Testis (tissue), 3 donors: ENCODE data around the gene IQCC. TPM values are rescaled to one million over a fixed set of nuclear protein-coding genes. Genes with fewer than 3 reads are reported as not detected.
A peak's percentile ranks its signal among the peaks of the same experiment; 100 is the strongest.

Experiments
- DNase-seq: peaks from one replicate; pipeline ENCODE4 v3.0.0-alpha.2; 2019
- H3K27ac ChIP-seq, 2 donors: fragments of 200-600 bp; sonication (generic); one replicate each; pipeline ENCODE4 v1.5.1; 2019
- H3K27me3 ChIP-seq: fragments of 200-600 bp; sonication (generic); one replicate; pipeline ENCODE4 v1.5.1; 2019
- H3K36me3 ChIP-seq: fragments of 200-600 bp; sonication (generic); one replicate; pipeline ENCODE4 v1.5.1; 2017; ENCODE audit warnings: low read depth; ENCODE audit errors: missing control alignments
- H3K4me1 ChIP-seq: fragments of 200-600 bp; sonication (generic); one replicate; pipeline ENCODE4 v1.5.1; 2019
- H3K4me3 ChIP-seq, 2 donors: fragments of 200-600 bp; sonication (generic); one replicate each; pipeline ENCODE4 v1.5.1; 2017 to 2019
- H3K9me3 ChIP-seq: fragments of 200-600 bp; sonication (generic); one replicate; pipeline ENCODE4 v1.5.1; 2017
- POLR2A ChIP-seq: fragments of 450-650 bp; IDR thresholded peaks from one replicate; pipeline ENCODE4 v1.6.1; 2017; ENCODE audit warnings: antibody characterized with exemption, mild to moderate bottlenecking, moderate library complexity
- WGBS, 2 donors: methylation state at CpG; one replicate each; pipeline ENCODE4 v1.1.5; 2018; 5-methylcytosine and 5-hydroxymethylcytosine counted together
- intact Hi-C: fragments of 100-400 bp; cut with DNase I; formaldehyde crosslinking; loops from one replicate; pipeline ENCODE4 v1.15.1; 2023; ENCODE audit warnings: low total_unique reads
- polyA plus RNA-seq: library from polyadenylated mRNA; stranded (reverse); fragments of 350-450 nt; fragmentation: Illumina TruSeq; extraction: RNeasy Lipid Tissue Mini Kit (QIAGEN cat#74804); gene quantifications from one replicate; pipeline ENCODE4 v1.2.3, GENCODE V29; 2014; ENCODE audit warnings: low read depth, low replicate concordance; ENCODE audit not compliant: insufficient read depth
- total RNA-seq, 2 donors: library from RNA; depleted of rRNA; stranded (reverse); fragments of >200 nt; gene quantifications; one replicate each; pipeline ENCODE4 v1.2.3, GENCODE V29; 2016
- TF ChIP-seq, protein P1 (sequence below), 3 experiments: fragments of 450-650 bp in 2 of 3; fragments of 200-600 bp in 1 of 3; sonication (generic) in 1 of 3; IDR thresholded peaks; one replicate each; pipeline ENCODE4 v1.5.1; 2016 to 2019; ENCODE audit warnings: antibody characterized with exemption in 3 of 3, mild to moderate bottlenecking in 2 of 3, moderate library complexity in 1 of 3

IQCC gene
- total and polyA plus RNA-seq, 3 donors from 2014 or later: 11.9 to 21.6 (median 16.3) TPM

DNA sequence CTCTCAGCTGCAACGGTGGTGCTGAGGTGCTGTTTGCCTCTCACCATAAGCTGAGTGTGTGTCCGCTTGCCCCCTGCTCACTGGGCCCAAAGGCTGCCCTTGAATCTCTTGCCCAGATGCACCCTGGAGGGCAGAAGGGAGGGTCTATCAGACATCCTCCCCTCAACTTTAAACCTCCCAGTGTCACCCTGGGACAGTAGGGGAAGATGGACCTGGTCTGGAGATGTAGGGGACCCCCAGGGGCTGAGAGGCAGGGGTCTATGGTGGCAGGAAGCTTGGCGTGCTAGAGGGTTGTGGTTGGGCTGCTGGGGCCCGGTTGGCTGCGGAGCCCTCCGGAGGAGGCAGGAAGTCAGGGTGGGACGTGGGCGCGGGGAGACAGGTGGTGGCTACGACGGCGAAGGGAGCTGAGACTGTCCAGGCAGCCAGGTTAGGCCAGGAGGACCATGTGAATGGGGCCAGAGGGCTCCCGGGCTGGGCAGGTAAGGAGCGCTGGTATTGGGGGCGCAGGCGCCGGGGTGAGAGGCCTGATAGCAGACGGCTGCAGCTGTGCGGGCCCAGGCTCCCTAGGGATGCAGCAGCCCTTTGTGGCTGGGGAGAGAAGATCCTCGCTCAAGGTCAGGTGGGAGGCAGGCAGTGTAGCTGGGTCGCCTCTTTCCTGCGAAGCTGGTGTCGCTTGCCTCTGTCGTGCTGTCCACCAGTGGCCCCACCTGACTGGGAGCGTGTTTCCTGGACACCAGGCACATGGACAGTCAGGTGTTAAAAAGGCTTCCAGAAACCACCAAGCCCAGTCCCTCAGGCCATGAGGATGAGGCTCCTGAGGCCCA lies 45.6 kb downstream of the IQCC start, which contains the start of gene LCK:
TSS of gene LCK (plus strand) at position 373 of the 824 bp plus-strand sequence. CDS start 23,065 bp downstream, outside the sequence.
- TF ChIP-seq, protein P1, sequence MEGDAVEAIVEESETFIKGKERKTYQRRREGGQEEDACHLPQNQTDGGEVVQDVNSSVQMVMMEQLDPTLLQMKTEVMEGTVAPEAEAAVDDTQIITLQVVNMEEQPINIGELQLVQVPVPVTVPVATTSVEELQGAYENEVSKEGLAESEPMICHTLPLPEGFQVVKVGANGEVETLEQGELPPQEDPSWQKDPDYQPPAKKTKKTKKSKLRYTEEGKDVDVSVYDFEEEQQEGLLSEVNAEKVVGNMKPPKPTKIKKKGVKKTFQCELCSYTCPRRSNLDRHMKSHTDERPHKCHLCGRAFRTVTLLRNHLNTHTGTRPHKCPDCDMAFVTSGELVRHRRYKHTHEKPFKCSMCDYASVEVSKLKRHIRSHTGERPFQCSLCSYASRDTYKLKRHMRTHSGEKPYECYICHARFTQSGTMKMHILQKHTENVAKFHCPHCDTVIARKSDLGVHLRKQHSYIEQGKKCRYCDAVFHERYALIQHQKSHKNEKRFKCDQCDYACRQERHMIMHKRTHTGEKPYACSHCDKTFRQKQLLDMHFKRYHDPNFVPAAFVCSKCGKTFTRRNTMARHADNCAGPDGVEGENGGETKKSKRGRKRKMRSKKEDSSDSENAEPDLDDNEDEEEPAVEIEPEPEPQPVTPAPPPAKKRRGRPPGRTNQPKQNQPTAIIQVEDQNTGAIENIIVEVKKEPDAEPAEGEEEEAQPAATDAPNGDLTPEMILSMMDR (IDR thresholded peaks at IDR 0.05): no peak
- no peak for TF ChIP-seq POLR2A
- no peaks in the 10 kb centered on the region for H3K36me3 ChIP-seq
- DNase-seq: no peak
- no peak within 1 kb of the TSS for H3K4me3 ChIP-seq
- intact Hi-C loops: no loop called here
- no peaks in the 10 kb centered on the region for H3K27me3 ChIP-seq
- peaks cover 40% of the 10 kb centered on the region for H3K4me1 ChIP-seq
- H3K27ac ChIP-seq: peak within 1 kb of the TSS in 1 of 2 donors; percentile 26
- no peaks in the 10 kb centered on the region for H3K9me3 ChIP-seq
- WGBS, 2 donors: 81 to 84% methylated on average over 17 to 25 of the region's 25 CpGs

DNA sequence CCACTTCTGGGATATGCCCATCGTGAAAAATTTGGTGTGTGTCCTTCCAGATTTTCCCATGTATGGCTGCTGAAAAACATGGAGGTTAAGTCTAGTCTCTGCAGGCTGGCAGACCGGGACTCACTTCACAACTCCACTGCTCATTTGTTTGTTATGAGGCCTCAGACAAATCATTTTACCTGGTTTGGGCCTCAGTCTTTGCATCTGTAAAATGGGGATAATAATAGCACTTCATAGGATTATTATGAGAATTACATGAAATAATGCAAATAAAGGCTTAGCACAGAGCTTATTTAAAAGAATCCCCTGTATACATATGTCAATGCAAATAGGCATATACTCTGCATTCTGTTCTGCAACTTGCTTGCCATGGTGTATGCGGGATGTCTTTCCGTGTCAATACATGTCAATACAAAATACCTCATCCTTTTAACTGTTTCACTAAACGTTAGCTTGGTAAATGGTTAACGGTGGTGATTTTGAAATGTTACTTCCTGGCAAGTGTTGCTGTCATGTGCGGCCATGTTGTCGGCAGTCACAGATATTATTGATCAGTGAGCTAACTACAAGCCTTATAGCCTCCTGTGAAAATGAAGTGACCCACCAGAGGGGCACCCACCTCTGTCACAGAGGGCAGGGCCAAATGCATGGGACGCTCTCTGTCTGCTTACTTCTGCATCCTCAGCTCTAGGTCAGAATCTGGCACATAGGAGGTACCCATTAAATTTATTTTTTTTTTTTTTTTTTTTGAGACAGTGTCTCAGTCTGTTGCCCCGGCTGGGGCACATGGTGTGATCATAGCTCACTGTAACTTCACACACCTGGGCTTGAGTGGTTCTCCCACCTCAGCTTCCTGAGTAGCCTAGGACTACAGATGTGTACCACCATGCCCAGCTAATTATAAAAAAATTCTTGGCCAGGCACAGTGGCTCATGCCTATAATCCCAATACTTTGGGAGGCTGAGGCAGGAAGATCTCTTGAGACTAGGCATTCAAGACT lies 49.9 kb downstream of the IQCC start:
- H3K9me3 ChIP-seq: no peaks in the 10 kb centered on the region
- TF ChIP-seq POLR2A: no peak
- TF ChIP-seq, protein P1 (IDR thresholded peaks at IDR 0.05): no peak
- H3K4me1 ChIP-seq: peaks cover 23% of the 10 kb centered on the region
- H3K27ac ChIP-seq: no peak overlapping the region
- no peaks in the 10 kb centered on the region for H3K27me3 ChIP-seq
- H3K36me3 ChIP-seq: no peaks in the 10 kb centered on the region
- 88 to 91% methylated on average over 10 of the region's 10 CpGs for WGBS, 2 donors
- intact Hi-C loops: no loop called here
- no peak overlapping the region for H3K4me3 ChIP-seq
- no peak for DNase-seq

DNA sequence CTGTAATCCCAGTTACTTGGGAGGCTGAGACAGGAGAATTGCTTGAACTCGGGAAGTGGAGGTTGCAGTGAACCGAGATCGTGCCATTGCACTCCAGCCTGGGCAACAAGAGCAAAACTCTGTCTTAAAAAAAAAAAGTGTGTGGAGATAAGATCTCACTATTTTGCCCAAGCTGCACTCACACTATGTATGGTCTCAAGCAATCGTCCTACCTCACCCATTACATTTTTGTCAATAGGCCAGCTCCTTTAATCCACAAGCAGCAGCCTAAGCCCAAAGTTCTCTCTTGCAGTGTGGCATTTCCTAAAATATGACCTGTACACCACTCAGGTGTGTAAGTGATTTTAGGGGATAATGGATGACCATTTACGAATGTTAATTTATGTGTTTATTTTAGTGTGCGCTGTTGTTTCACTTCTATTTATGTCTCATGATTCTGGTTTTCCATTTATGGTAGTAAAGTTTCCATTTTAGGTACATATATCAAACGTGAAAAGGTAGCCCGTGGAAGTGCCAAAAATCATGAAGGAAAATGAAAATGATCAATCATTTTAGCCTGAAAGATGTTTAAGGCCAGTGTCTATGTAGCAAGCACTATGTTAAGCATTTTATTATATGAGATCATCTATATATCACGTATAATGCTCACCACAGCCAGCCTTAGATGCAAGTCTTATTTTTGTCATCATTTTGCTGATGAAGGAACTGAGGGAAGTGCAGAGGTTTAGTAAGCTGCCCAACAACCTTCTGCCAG lies 51.2 kb downstream of the IQCC start:
- Histone ChIP-seq H3K9me3 (no peaks in the 10 kb centered on the region), H3K4me3 (no peak overlapping the region), H3K27me3 (no peaks in the 10 kb centered on the region), H3K27ac (no peak overlapping the region), H3K36me3 (no peaks in the 10 kb centered on the region), H3K4me1 (peaks cover 10% of the 10 kb centered on the region)
- 87 to 90% methylated on average over 9 of the region's 9 CpGs for WGBS, 2 donors
- TF ChIP-seq, protein P1 (IDR thresholded peaks at IDR 0.05): no peak
- no peak for TF ChIP-seq POLR2A
- DNase-seq: no peak
- intact Hi-C loops: no loop called here

DNA sequence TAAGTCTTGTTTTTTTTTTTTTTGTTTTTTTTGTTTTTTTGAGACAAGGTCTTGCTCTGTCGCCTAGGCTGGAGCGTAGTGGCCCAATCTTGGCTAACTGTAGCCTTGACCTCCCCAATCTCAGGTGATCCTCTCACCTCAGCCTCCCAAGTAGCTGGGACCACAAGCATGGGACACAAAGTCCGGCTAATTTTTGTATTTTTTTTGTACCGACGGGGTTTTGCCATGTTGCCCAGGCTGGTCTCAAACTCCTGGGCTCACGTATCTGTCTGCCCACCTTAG lies 51.7 kb downstream of the IQCC start:
- H3K4me3 ChIP-seq: no peak overlapping the region
- no peak for TF ChIP-seq POLR2A
- TF ChIP-seq, protein P1 (IDR thresholded peaks at IDR 0.05): no peak
- H3K9me3 ChIP-seq: no peaks in the 10 kb centered on the region
- peaks cover 7% of the 10 kb centered on the region for H3K4me1 ChIP-seq
- H3K27me3 ChIP-seq: no peaks in the 10 kb centered on the region
- intact Hi-C loops: no loop called here
- H3K36me3 ChIP-seq: no peaks in the 10 kb centered on the region
- WGBS, 2 donors: 88 to 91% methylated on average over 6 of the region's 6 CpGs
- H3K27ac ChIP-seq: no peak overlapping the region
- DNase-seq: no peak

Other genes starting within 250 kb of the IQCC start
- 10 to 100 TPM; 90.4 to 95.0 TPM for gene KHDRBS1, start 191.8 kb upstream of the IQCC start, total RNA-seq
- 133 TPM for gene KHDRBS1, start 191.8 kb upstream of the IQCC start, polyA plus RNA-seq
- 10 to 100 TPM; 15.7 to 16.9 TPM for gene TMEM39B, start 132.7 kb upstream of the IQCC start, total RNA-seq
- 24.0 TPM for gene TMEM39B, start 132.7 kb upstream of the IQCC start, polyA plus RNA-seq
- 10 to 100 TPM; 56.5 to 64.6 TPM for gene KPNA6, start 97.6 kb upstream of the IQCC start, total RNA-seq
- gene KPNA6, start 97.6 kb upstream of the IQCC start, polyA plus RNA-seq: 107 TPM
- 10 to 100 TPM; 67.6 to 69.2 TPM for gene TXLNA, start 26.0 kb upstream of the IQCC start, total RNA-seq
- gene TXLNA, start 26.0 kb upstream of the IQCC start, polyA plus RNA-seq: 52.6 TPM
- gene CCDC28B, start 5.1 kb upstream of the IQCC start, total RNA-seq: 100 to 1,000 TPM in 1 of 2 donors, 10 to 100 TPM in 1; 67.5 to 105 TPM
- gene CCDC28B, start 5.1 kb upstream of the IQCC start, polyA plus RNA-seq: 55.3 TPM
- 1 to 10 TPM in 1 of 2 donors, under 1 TPM in 1; 0.81 to 1.7 TPM for gene DCDC2B, start 3.4 kb downstream of the IQCC start, total RNA-seq
- 2.6 TPM for gene DCDC2B, start 3.4 kb downstream of the IQCC start, polyA plus RNA-seq
- gene TMEM234, start 16.7 kb downstream of the IQCC start, total RNA-seq: 10 to 100 TPM; 35.9 to 58.3 TPM
- gene TMEM234, start 16.7 kb downstream of the IQCC start, polyA plus RNA-seq: 31.8 TPM
- 100 to 1,000 TPM in 1 of 2 donors, 10 to 100 TPM in 1; 97.7 to 140 TPM for gene EIF3I, start 16.7 kb downstream of the IQCC start, total RNA-seq
- 140 TPM for gene EIF3I, start 16.7 kb downstream of the IQCC start, polyA plus RNA-seq
- gene FAM167B, start 41.6 kb downstream of the IQCC start, total RNA-seq: 1 to 10 TPM in 1 of 2 donors, under 1 TPM in 1; 0.99 to 1.6 TPM
- gene FAM167B, start 41.6 kb downstream of the IQCC start, polyA plus RNA-seq: 1.6 TPM
- gene LCK, start 45.6 kb downstream of the IQCC start, total RNA-seq: 1 to 10 TPM in 1 of 2 donors, under 1 TPM in 1; 0.79 to 3.2 TPM
- 4.3 TPM for gene LCK, start 45.6 kb downstream of the IQCC start, polyA plus RNA-seq
- gene HDAC1, start 86.4 kb downstream of the IQCC start, total RNA-seq: 10 to 100 TPM; 83.1 to 99.2 TPM
- 91.6 TPM for gene HDAC1, start 86.4 kb downstream of the IQCC start, polyA plus RNA-seq
- gene MARCKSL1, start 130.6 kb downstream of the IQCC start, total RNA-seq: 100 to 1,000 TPM; 288 to 312 TPM
- gene MARCKSL1, start 130.6 kb downstream of the IQCC start, polyA plus RNA-seq: 326 TPM
- 100 to 1,000 TPM; 103 to 194 TPM for gene FAM229A, start 156.8 kb downstream of the IQCC start, total RNA-seq
- 71.5 TPM for gene FAM229A, start 156.8 kb downstream of the IQCC start, polyA plus RNA-seq
- 10 to 100 TPM; 25.7 to 72.9 TPM for gene TSSK3, start 156.9 kb downstream of the IQCC start, total RNA-seq
- gene TSSK3, start 156.9 kb downstream of the IQCC start, polyA plus RNA-seq: 55.6 TPM
- gene BSDC1, start 188.8 kb downstream of the IQCC start, total RNA-seq: 100 to 1,000 TPM; 160 to 234 TPM
- 130 TPM for gene BSDC1, start 188.8 kb downstream of the IQCC start, polyA plus RNA-seq